GM20000 (cell line): ENCODE measurements around the gene CLIC5.

Source experiments
- DNase-seq: peaks from one replicate; pipeline ENCODE4 v3.0.0; 2012; ENCODE audit warnings: low spot score
- CTCF ChIP-seq: IDR thresholded peaks from 2 replicates; pipeline ENCODE4 v1.5.1; 2012; ENCODE audit warnings: mild to moderate bottlenecking, control low read depth; ENCODE audit errors: extremely low read depth, missing control alignments

Gene CLIC5

DNA sequence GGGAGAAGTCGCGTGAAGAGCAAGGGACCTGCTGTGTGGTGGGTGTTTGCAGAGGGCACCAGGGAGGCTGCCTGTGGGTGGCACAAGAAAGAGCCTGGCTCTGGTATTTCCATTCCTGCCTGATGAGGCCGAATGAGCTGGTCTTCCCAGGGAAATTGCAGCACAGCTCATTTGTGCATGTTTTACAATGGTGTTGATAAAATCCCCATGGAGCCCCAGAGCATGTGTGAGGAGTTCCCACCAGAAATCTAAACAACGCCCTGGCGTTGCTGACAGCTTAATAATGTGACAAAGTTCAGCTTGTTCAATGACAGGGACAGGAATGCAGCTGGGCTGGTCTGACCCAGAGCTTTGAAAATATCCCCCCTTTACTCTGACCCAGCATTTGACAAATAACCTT lies 135.5 kb downstream of the CLIC5 start:
- no peak for DNase-seq
- TF ChIP-seq CTCF, result no peak

GRCh38 chr6:45877970-45878590 lies 137.6 kb downstream of the CLIC5 start:
- no peak for TF ChIP-seq CTCF
- DNase-seq, result no peak

GRCh38 chr6:45872827-45873365 lies 142.8 kb downstream of the CLIC5 start:
- TF ChIP-seq CTCF, result no peak
- DNase-seq, result no peak

- TF ChIP-seq CTCF, result no peak
- DNase-seq, result no peak
These were observed 145.1 kb downstream of the CLIC5 start for GRCh38 chr6:45870531-45870930.

DNA sequence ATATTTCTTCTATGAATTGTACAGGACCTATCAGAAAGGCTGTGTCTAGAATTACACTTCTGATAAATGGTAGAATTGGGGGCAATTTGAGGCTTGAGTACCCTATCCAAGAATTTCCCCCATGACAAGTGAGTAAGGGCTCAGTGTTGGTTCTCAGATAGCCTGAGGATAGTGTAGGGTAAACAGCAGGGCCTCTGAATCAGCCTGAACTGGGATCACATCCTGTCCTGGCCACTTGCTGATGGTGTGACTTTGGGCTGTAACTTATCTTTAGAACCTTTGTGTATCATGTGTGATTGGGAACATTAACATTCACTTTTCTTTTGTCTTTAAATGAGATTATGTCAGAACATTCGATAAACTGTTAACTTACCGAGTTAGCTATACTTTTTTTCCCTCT lies 151.0 kb downstream of the CLIC5 start:
- TF ChIP-seq CTCF, result no peak
- no peak for DNase-seq

DNA sequence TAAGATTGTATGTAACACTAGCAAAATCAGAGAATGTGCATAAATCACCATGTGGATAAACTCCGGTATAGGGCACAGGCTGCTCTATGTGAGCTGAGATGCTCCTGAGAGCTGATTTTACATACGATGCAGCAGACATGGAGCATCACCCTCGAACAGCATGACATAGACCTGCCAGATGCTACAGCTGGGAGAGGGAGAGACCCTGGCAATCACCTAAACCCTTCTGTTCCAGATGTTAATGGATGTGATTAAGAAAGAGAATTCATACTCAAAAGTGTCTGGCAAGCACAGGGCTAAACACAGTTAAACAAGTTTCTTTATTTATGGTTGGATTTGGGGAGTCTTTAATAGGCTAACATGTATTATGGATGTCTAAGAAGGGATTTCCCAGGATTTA lies 157.0 kb downstream of the CLIC5 start:
- DNase-seq, result no peak
- TF ChIP-seq CTCF, result no peak

- DNase-seq, result no peak
- no peak for TF ChIP-seq CTCF
These were observed 157.8 kb downstream of the CLIC5 start for GRCh38 chr6:45857827-45858226.
